Activated naive CD4-positive, alpha-beta T cell treated with Interleukin-2 at 50 U/mL for 16 hours (primary cell): Measurements from ENCODE around the gene CASP2.
"Not testable (repeated sequence)": the region's sequence is repeated elsewhere in the genome, so short reads cannot be mapped to it uniquely, and the experiment has no call there.

Source experiments
- DNase-seq: peaks from one replicate; pipeline ENCODE4 v3.0.0-alpha.2; 2020

The CASP2 gene

GRCh38 chr7:143287935-143288826 lies at the start of gene CASP2:
Gene CASP2, plus strand, starts transcription at chr7:143288351. Its CDS starts 105 bp downstream, at chr7:143288456.
- DNase-seq: peak; percentile 98

GRCh38 chr7:143239813-143240212 lies 48.3 kb upstream of the CASP2 start:
- DNase-seq: no peak

- DNase-seq: peak; percentile 74
Observed at GRCh38 chr7:143240291-143241168, 47.6 kb upstream of the CASP2 start.

GRCh38 chr7:143242306-143242705 lies 45.8 kb upstream of the CASP2 start:
- no peak for DNase-seq

GRCh38 chr7:143243111-143243510 lies 45.0 kb upstream of the CASP2 start:
- DNase-seq: no peak

- DNase-seq: no peak
Observed at GRCh38 chr7:143243614-143244013, 44.5 kb upstream of the CASP2 start.

GRCh38 chr7:143244321-143244720 lies 43.8 kb upstream of the CASP2 start:
- no peak for DNase-seq

- DNase-seq: no peak
Observed at GRCh38 chr7:143245123-143245522, 43.0 kb upstream of the CASP2 start.

GRCh38 chr7:143247372-143247771 lies 40.8 kb upstream of the CASP2 start:
- no peak for DNase-seq

GRCh38 chr7:143248761-143249354 lies 39.3 kb upstream of the CASP2 start:
- no peak for DNase-seq

GRCh38 chr7:143250199-143250598 lies 38.0 kb upstream of the CASP2 start:
- DNase-seq: no peak

GRCh38 chr7:143250822-143251221 lies 37.3 kb upstream of the CASP2 start:
- no peak for DNase-seq

- DNase-seq: no peak
Observed at GRCh38 chr7:143252006-143252405, 36.1 kb upstream of the CASP2 start.

GRCh38 chr7:143255564-143255963 lies 32.6 kb upstream of the CASP2 start:
- no peak for DNase-seq

GRCh38 chr7:143256325-143256724 lies 31.8 kb upstream of the CASP2 start:
- DNase-seq: no peak

GRCh38 chr7:143256932-143257331 lies 31.2 kb upstream of the CASP2 start:
- DNase-seq: no peak

- no peak for DNase-seq
Observed at GRCh38 chr7:143257501-143257900, 30.6 kb upstream of the CASP2 start.

GRCh38 chr7:143258831-143259230 lies 29.3 kb upstream of the CASP2 start:
- no peak for DNase-seq

- DNase-seq: no peak
Observed at GRCh38 chr7:143259765-143260164, 28.4 kb upstream of the CASP2 start.

GRCh38 chr7:143261901-143262300 lies 26.2 kb upstream of the CASP2 start:
- no peak for DNase-seq

GRCh38 chr7:143263266-143264195 lies 24.6 kb upstream of the CASP2 start, which contains the start of gene GSTK1:
Gene GSTK1, plus strand, starts transcription at chr7:143263441. Its CDS starts 73 bp downstream, at chr7:143263514.
- peak; percentile 88 for DNase-seq

GRCh38 chr7:143264196-143264568 lies 24.0 kb upstream of the CASP2 start:
- not testable (repeated sequence) for DNase-seq
